Spleen (tissue), 11 donors: ENCODE data around the gene PCGF3. TPM values are rescaled to one million over a fixed set of nuclear protein-coding genes. Genes with fewer than 3 reads are reported as not detected.
"Not testable (repeated sequence)": the region's sequence is repeated elsewhere in the genome, so short reads cannot be mapped to it uniquely, and the experiment has no call there.

Source experiments
- DNase-seq: peaks from one replicate; pipeline ENCODE4 v3.0.0-alpha.2; 2020
- H3K27ac ChIP-seq, 8 donors: fragments of 200-600 bp; sonication (generic) in 7 of 8; 1 replicate in 4 of 8; 2 replicates in 4 of 8; pipeline versions ENCODE4 v1.5.0 to v1.8.0; 2016 to 2021; ENCODE audit warnings: inconsistent platforms in 4 of 8, mild to moderate bottlenecking in 4 of 8, moderate library complexity in 1 of 8
- H3K27me3 ChIP-seq, 7 donors: fragments of 200-600 bp; sonication (generic) in 6 of 7; replicated peaks in 1 of 7; 1 replicate in 4 of 7; 2 replicates in 3 of 7; pipeline versions ENCODE4 v1.5.0 to v1.8.0; 2016 to 2021; ENCODE audit warnings: inconsistent platforms in 3 of 7, mild to moderate bottlenecking in 1 of 7
- H3K36me3 ChIP-seq, 6 donors: fragments of 200-600 bp; sonication (generic) in 5 of 6; 1 replicate in 4 of 6; 2 replicates in 2 of 6; pipeline versions ENCODE4 v1.5.0 to v1.8.0; 2016 to 2021; ENCODE audit warnings: inconsistent platforms in 2 of 6
- H3K4me1 ChIP-seq, 6 donors: fragments of 200-600 bp; sonication (generic) in 5 of 6; 1 replicate in 3 of 6; 2 replicates in 3 of 6; pipeline versions ENCODE4 v1.5.0 to v1.8.0; 2016 to 2021; ENCODE audit warnings: inconsistent platforms in 3 of 6
- H3K4me3 ChIP-seq, 8 donors: fragments of 200-600 bp; sonication (generic) in 7 of 8; 1 replicate in 4 of 8; 2 replicates in 4 of 8; pipeline versions ENCODE4 v1.5.0 to v1.8.0; 2016 to 2021; ENCODE audit warnings: inconsistent platforms in 4 of 8, mild to moderate bottlenecking in 4 of 8, moderate library complexity in 2 of 8
- H3K9me3 ChIP-seq, 8 donors: fragments of 200-600 bp; sonication (generic) in 7 of 8; 1 replicate in 4 of 8; 2 replicates in 4 of 8; pipeline versions ENCODE4 v1.5.0 to v1.8.0; 2016 to 2021; ENCODE audit warnings: inconsistent platforms in 4 of 8
- CTCF ChIP-seq, 11 experiments: fragments of 200-600 bp in 7 of 11; fragments of 450-650 bp in 4 of 11; sonication (generic) in 4 of 11; IDR thresholded peaks in 8 of 11; conservative IDR thresholded peaks in 3 of 11; 1 replicate in 7 of 11; 2 replicates in 4 of 11; pipeline versions ENCODE4 v1.4.0 to v1.8.0; 2016 to 2021; ENCODE audit warnings: antibody characterized with exemption in 11 of 11, inconsistent platforms in 4 of 11, mild to moderate bottlenecking in 1 of 11
- POLR2A ChIP-seq, 3 donors: fragments of 450-650 bp; IDR thresholded peaks; one replicate each; pipeline ENCODE4 v1.5.1; 2017; ENCODE audit warnings: antibody characterized with exemption in 3 of 3, mild to moderate bottlenecking in 1 of 3
- POLR2AphosphoS5 ChIP-seq, 3 donors: sonication (generic); formaldehyde crosslinking; IDR thresholded peaks; one replicate each; pipeline ENCODE4 v1.5.1; 2017; ENCODE audit warnings: antibody characterized with exemption in 3 of 3
- WGBS, 5 donors: extraction: QIAGEN DNeasy Blood & Tissue Kit in 3 of 5; methylation state at CpG; one replicate each; pipeline versions ENCODE4 v1.1.5 to v1.1.7; 2013 to 2018; 5-methylcytosine and 5-hydroxymethylcytosine counted together
- intact Hi-C: fragments of 100-400 bp; cut with DNase I; formaldehyde crosslinking; loops from one replicate; pipeline ENCODE4 v1.15.0; 2023; ENCODE audit warnings: low total_unique reads
- polyA plus RNA-seq, 3 donors: library from polyadenylated mRNA; stranded (reverse); fragments of 200-250 nt; gene quantifications; one replicate each; pipeline ENCODE4 v1.2.1, GENCODE V29; 2013
- total RNA-seq, 7 donors: library from RNA; depleted of rRNA in 3 of 7; stranded (reverse); fragments of >200 nt in 3 of 7; fragmentation: NEBNext Ultra II Directional in 4 of 7; extraction: Animal tissue kit (Norgen Biotek cat#: 25700) in 4 of 7; gene quantifications; one replicate each; pipeline versions ENCODE4 v1.1.0 to v1.2.1, GENCODE V29; 2016 to 2021
- donor health status: healthy with polysubstance abuse.
- donor health status: DM: no; HTN: no; CAD: no; lungs with moderate emphysema.
- donor health status: DM: no; HTN: no; CAD: no.
- donor health status: Bipolar disorder and iron deficiency.
- donor health status: healthy.
- donor health status: DM: no; HTN: no; CAD: no.
- donor health status: DM: yes; HTN: yes; CAD: no.

Gene PCGF3
- total and polyA plus RNA-seq, 10 donors: 29.7 to 102 (median 69.4) TPM

- DNase-seq: peak; percentile 75
These were observed 2.1 kb upstream of the PCGF3 start for GRCh38 chr4:703336-704197.

DNA sequence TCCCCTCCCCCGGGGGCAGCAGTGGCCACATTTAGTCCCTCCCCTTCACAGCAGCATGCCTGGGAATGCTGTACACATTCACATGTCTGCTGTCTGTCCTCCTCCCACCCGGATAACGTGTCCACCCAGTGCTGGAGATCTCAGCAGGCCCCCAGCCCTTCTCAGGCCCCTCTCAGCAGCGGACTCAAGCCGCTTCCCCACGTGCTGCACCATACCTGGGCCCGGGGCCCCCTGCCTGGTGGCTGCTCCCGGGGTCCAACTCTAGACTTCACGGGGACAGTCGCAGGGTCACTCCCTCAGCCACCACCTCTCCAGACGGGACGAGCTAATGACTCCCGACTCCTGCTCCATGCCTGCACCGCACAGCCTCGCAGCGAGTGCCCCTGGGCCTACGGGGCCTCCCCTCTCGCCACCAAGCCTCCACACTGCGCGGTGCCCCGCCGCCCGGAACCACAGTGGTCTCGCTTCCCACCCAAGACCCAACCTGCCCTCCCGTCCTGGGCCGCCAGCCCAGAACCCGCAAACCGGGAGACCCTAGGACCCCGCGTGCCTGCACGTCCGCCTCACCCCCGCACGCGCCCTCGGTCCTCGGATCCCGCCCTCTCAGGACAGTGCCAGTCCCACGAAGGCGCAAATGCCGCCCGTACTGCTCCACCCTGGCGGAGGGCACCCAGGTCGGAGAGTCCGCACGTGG is 1.3 kb upstream of the PCGF3 start:
- peak; percentile 89 for DNase-seq
- Histone ChIP-seq H3K27me3 (no peaks in the 10 kb centered on the region), H3K4me1 (peaks cover 17 to 71% (median 39%) of the 10 kb centered on the region in 6 donors), H3K27ac (no peak overlapping the region), H3K4me3 (peak overlapping the region in 1 of 8 donors; percentile 90), H3K36me3 (peaks cover 0 to 6% (median 0%) of the 10 kb centered on the region in 6 donors), H3K9me3 (no peaks in the 10 kb centered on the region)
- 90 to 97% (median 95%) methylated on average over 45 to 46 of the region's 46 CpGs for WGBS, 5 donors
- intact Hi-C loops: no loop called here
- no peak for TF ChIP-seq POLR2AphosphoS5 (IDR thresholded peaks at IDR 0.05)
- no peak for TF ChIP-seq POLR2A (IDR thresholded peaks at IDR 0.05)
- no peak for TF ChIP-seq CTCF (IDR thresholded peaks at IDR 0.05 in 8 of 11, conservative IDR thresholded peaks at IDR 0.05 in 3 of 11)

More at GRCh38 chr4:703336-704197, 2.1 kb upstream of the PCGF3 start:
- no peak overlapping the region for H3K27ac ChIP-seq
- peaks cover 0 to 6% (median 0%) of the 10 kb centered on the region in 6 donors for H3K36me3 ChIP-seq
- H3K4me3 ChIP-seq: no peak overlapping the region
- TF ChIP-seq CTCF (IDR thresholded peaks at IDR 0.05 in 8 of 11, conservative IDR thresholded peaks at IDR 0.05 in 3 of 11): no peak
- no peak for TF ChIP-seq POLR2AphosphoS5 (IDR thresholded peaks at IDR 0.05)
- no peak for TF ChIP-seq POLR2A (IDR thresholded peaks at IDR 0.05)
- no peaks in the 10 kb centered on the region for H3K27me3 ChIP-seq
- peaks cover 17 to 71% (median 38%) of the 10 kb centered on the region in 6 donors for H3K4me1 ChIP-seq
- WGBS, 5 donors: 74 to 95% (median 90%) methylated on average over 6 to 10 of the region's 10 CpGs
- H3K9me3 ChIP-seq: no peaks in the 10 kb centered on the region
- intact Hi-C loops: no loop called here

- no peak for TF ChIP-seq POLR2AphosphoS5 (IDR thresholded peaks at IDR 0.05)
- TF ChIP-seq POLR2A (IDR thresholded peaks at IDR 0.05): no peak
- TF ChIP-seq CTCF (IDR thresholded peaks at IDR 0.05 in 8 of 11, conservative IDR thresholded peaks at IDR 0.05 in 3 of 11): no peak
- peaks cover 13 to 71% (median 38%) of the 10 kb centered on the region in 6 donors for H3K4me1 ChIP-seq
- WGBS, 5 donors: 95 to 100% (median 97%) methylated on average over 1 of the region's 1 CpG
- H3K27me3 ChIP-seq: no peaks in the 10 kb centered on the region
- DNase-seq: no peak
- intact Hi-C loops: no loop called here
- H3K36me3 ChIP-seq: peaks cover 0 to 6% (median 0%) of the 10 kb centered on the region in 6 donors
- no peaks in the 10 kb centered on the region for H3K9me3 ChIP-seq
- H3K27ac ChIP-seq: peak overlapping the region in 5 of 8 donors; percentile 88 to 97 (median 94)
- peak overlapping the region in 4 of 8 donors; percentile 52 to 90 (median 75) for H3K4me3 ChIP-seq
These were observed 708 bp upstream of the PCGF3 start for GRCh38 chr4:704971-705277.

DNA sequence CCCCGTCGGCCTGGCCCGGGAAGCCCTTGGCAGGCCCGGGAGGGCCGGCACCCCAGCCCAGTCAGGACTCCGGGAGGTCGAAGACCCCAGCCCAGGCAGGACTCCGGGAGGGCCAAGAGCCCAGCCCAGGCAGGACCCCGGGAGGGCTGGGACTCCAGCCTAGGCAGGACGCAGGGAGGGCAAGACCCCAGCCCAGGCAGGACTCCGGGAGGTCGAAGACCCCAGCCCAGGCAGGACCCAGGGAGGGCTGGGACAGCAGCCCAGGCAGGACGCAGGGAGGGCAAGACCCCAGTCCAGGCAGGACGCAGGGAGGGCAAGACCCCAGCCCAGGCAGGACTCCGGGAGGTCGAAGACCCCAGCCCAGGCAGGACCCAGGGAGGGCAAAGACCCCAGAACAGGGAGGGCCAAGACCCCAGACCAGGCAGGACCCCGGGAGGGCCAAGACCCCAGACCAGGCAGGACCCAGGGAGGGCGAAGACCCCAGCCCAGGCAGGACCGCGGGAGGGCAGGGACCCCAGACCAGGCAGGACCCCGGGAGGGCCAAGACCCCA is 526 bp downstream of the PCGF3 start:
- 0 to 8% (median 5%) methylated on average over 3 to 21 of the region's 21 CpGs for WGBS, 5 donors
- Histone ChIP-seq H3K27ac (peak overlapping the region; percentile 88 to 97 (median 94)), H3K4me3 (peak overlapping the region; percentile 52 to 90 (median 75)), H3K36me3 (peaks cover 0 to 17% (median 0%) of the 10 kb centered on the region in 6 donors), H3K4me1 (peaks cover 12 to 71% (median 42%) of the 10 kb centered on the region in 6 donors)
- H3K27me3 ChIP-seq, intact Hi-C loops, DNase-seq, H3K9me3 ChIP-seq: not testable (repeated sequence)
